HepG2 (cell line): ENCODE results near the gene TMEM150C. TPM values are rescaled to one million over a fixed set of nuclear protein-coding genes. Genes with fewer than 3 reads are reported as not detected.

Experiments used
- FIP1L1 ChIP-seq: fragments of 200-400 bp; formaldehyde crosslinking; IDR thresholded peaks from 2 replicates; pipeline ENCODE4 v1.6.1; 2018; ENCODE audit warnings: low read depth, mild to moderate bottlenecking, low read length, moderate library complexity, borderline replicate concordance; ENCODE audit not compliant: insufficient read depth
- FOXO1 ChIP-seq: sonication (generic); formaldehyde crosslinking; IDR thresholded peaks from 2 replicates; pipeline ENCODE4 v1.4.0; 2020; ENCODE audit warnings: missing genetic modification reagents
- FOXP1 ChIP-seq, 2 experiments: fragments of 450-650 bp in 1 of 2; IDR thresholded peaks; 2 replicates each; pipeline ENCODE4 v1.6.1; 2017 to 2018; ENCODE audit warnings: antibody characterized with exemption in 1 of 2
- GATAD1 ChIP-seq: IDR thresholded peaks from 2 replicates; pipeline ENCODE4 v1.6.1; 2016; ENCODE audit warnings: missing genetic modification reagents, missing compliant biosample characterization
- GPN1 ChIP-seq: sonication (generic); formaldehyde crosslinking; IDR thresholded peaks from 2 replicates; pipeline ENCODE4 v1.5.1; 2020; ENCODE audit warnings: missing genetic modification reagents, borderline replicate concordance
- HCFC1 ChIP-seq: fragments of 150-350 bp; IDR thresholded peaks from 2 replicates; pipeline ENCODE4 v1.6.1; 2014; ENCODE audit warnings: low read depth, low read length
- NR2F1 ChIP-seq, 2 experiments: fragments of 450-650 bp in 1 of 2; formaldehyde crosslinking in 1 of 2; IDR thresholded peaks; 2 replicates each; pipeline versions ENCODE4 v1.5.0 to v1.6.1; 2016 to 2020; ENCODE audit warnings: mild to moderate bottlenecking in 1 of 2, missing compliant biosample characterization in 1 of 2, missing genetic modification reagents in 1 of 2, moderate library complexity in 1 of 2
- PLRG1 ChIP-seq: fragments of 450-650 bp; conservative IDR thresholded peaks from 2 replicates; pipeline ENCODE4 v1.6.1; 2016
- RCOR2 ChIP-seq: IDR thresholded peaks from 2 replicates; pipeline ENCODE4 v1.6.1; 2016; ENCODE audit warnings: missing biosample characterization, missing genetic modification reagents
- SATB2 ChIP-seq: sonication (generic); formaldehyde crosslinking; IDR thresholded peaks from 2 replicates; pipeline ENCODE4 v1.5.0; 2020; ENCODE audit warnings: missing genetic modification reagents
- SP5 ChIP-seq: IDR thresholded peaks from 2 replicates; pipeline ENCODE4 v1.6.1; 2016; ENCODE audit warnings: low read depth, borderline replicate concordance
- ZNF224 ChIP-seq: sonication (generic); formaldehyde crosslinking; IDR thresholded peaks from 2 replicates; pipeline ENCODE4 v1.5.0; 2020; ENCODE audit warnings: mild to moderate bottlenecking, missing genetic modification reagents
- ZNF24 ChIP-seq: fragments of 450-650 bp; IDR thresholded peaks from 2 replicates; pipeline ENCODE4 v1.6.1; 2017; ENCODE audit warnings: antibody characterized with exemption, mild to moderate bottlenecking
- ZNF251 ChIP-seq: sonication (generic); formaldehyde crosslinking; IDR thresholded peaks from 2 replicates; pipeline ENCODE4 v1.9.0; 2021; ENCODE audit warnings: mild to moderate bottlenecking, missing genetic modification reagents
- ZNF614 ChIP-seq: IDR thresholded peaks from 2 replicates; pipeline ENCODE4 v1.6.1; 2018; ENCODE audit warnings: missing biosample characterization, missing genetic modification reagents, inconsistent platforms, borderline replicate concordance
- ZNF713 ChIP-seq: sonication (generic); formaldehyde crosslinking; IDR thresholded peaks from 2 replicates; pipeline ENCODE4 v1.4.0; 2020; ENCODE audit warnings: mild to moderate bottlenecking, missing genetic modification reagents
- ZNF790 ChIP-seq: sonication (generic); formaldehyde crosslinking; IDR thresholded peaks from 2 replicates; pipeline ENCODE4 v1.8.0; 2022; ENCODE audit warnings: missing genetic modification reagents, mild to moderate bottlenecking, borderline replicate concordance
- ZNF839 ChIP-seq: sonication (generic); formaldehyde crosslinking; IDR thresholded peaks from 2 replicates; pipeline ENCODE4 v1.4.0; 2020; ENCODE audit warnings: missing genetic modification reagents, mild to moderate bottlenecking, borderline replicate concordance
- polyA plus RNA-seq, 8 experiments: library from polyadenylated mRNA; depleted of rRNA in 3 of 8; stranded (reverse) in 7 of 8; unstranded in 1 of 8; fragments of >200 nt; fragmentation: Illumina TruSeq in 4 of 8; extraction: Trizol in 4 of 8; gene quantifications; 2 replicates each; pipeline versions ENCODE4 v1.2.1 to v1.2.3, GENCODE V29; 2011 to 2016; ENCODE audit warnings: low read depth in 4 of 8, missing spikeins in 1 of 8, mixed read lengths in 1 of 8; ENCODE audit not compliant: insufficient read depth in 1 of 8
- total RNA-seq, 5 experiments: library from RNA; depleted of rRNA; stranded (reverse); fragments of >200 nt; fragmentation: Illumina TruSeq; extraction: Trizol; gene quantifications; 2 replicates each; pipeline ENCODE4 v1.2.3, GENCODE V29; 2016; ENCODE audit warnings: low read depth in 1 of 5
- TF ChIP-seq, protein P1 (sequence below): sonication (generic); formaldehyde crosslinking; IDR thresholded peaks from 2 replicates; pipeline ENCODE4 v1.4.0; 2020; ENCODE audit warnings: missing genetic modification reagents
- TF ChIP-seq, protein P2 (sequence below): sonication (generic); formaldehyde crosslinking; conservative IDR thresholded peaks from 2 replicates; pipeline ENCODE4 v1.8.1; 2023; ENCODE audit warnings: missing genetic modification reagents
- TF ChIP-seq, protein P3 (sequence below): sonication (generic); formaldehyde crosslinking; IDR thresholded peaks from 2 replicates; pipeline ENCODE4 v1.5.0; 2020; ENCODE audit warnings: mild to moderate bottlenecking, missing genetic modification reagents
- TF ChIP-seq, protein P4 (sequence below): sonication (generic); formaldehyde crosslinking; IDR thresholded peaks from 2 replicates; pipeline ENCODE4 v1.4.0; 2020; ENCODE audit warnings: missing genetic modification reagents, borderline replicate concordance

Gene TMEM150C
- total and polyA plus RNA-seq, 2 of the 13 experiments (the other 11 are each of a cell fraction or from before 2014, with no cell fraction given): 0.33 to 0.42 TPM

DNA sequence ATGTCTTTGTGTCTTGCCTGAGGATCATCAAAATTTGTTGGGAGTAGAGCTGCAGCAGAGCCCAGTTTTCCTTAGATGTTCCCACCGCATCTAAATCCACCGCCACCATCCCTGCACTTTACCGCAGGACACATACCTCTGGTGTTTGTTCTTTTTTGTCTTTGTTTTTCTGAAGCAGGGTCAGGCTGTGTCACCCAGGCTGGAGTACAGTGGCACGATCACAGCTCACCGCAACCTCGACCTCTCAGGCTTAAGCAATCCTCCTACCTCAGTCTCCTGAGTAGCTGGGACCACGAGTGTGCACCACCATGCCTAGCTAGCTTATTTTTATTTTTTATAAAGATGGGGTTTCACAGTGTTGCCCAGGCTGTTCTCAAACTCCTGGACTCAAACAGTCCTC, 126.8 kb downstream of the TMEM150C start (continued):
- TF ChIP-seq, protein P1, sequence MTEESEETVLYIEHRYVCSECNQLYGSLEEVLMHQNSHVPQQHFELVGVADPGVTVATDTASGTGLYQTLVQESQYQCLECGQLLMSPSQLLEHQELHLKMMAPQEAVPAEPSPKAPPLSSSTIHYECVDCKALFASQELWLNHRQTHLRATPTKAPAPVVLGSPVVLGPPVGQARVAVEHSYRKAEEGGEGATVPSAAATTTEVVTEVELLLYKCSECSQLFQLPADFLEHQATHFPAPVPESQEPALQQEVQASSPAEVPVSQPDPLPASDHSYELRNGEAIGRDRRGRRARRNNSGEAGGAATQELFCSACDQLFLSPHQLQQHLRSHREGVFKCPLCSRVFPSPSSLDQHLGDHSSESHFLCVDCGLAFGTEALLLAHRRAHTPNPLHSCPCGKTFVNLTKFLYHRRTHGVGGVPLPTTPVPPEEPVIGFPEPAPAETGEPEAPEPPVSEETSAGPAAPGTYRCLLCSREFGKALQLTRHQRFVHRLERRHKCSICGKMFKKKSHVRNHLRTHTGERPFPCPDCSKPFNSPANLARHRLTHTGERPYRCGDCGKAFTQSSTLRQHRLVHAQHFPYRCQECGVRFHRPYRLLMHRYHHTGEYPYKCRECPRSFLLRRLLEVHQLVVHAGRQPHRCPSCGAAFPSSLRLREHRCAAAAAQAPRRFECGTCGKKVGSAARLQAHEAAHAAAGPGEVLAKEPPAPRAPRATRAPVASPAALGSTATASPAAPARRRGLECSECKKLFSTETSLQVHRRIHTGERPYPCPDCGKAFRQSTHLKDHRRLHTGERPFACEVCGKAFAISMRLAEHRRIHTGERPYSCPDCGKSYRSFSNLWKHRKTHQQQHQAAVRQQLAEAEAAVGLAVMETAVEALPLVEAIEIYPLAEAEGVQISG (CRISPR knock-in tag): peak; percentile 45
- TF ChIP-seq ZNF614 (CRISPR knock-in tag) (peak; percentile 61; the same call in 1 of the 2 replicates), ZNF251 (CRISPR knock-in tag) (no peak), SP5 (CRISPR knock-in tag) (no peak), ZNF839 (CRISPR knock-in tag) (no peak), ZNF713 (CRISPR knock-in tag) (no peak), SATB2 (no peak), PLRG1 (no peak), FOXO1 (peak; percentile 46; the same call in 1 of the 2 replicates), GPN1 (no peak), ZNF224 (no peak), FIP1L1 (no peak), ZNF790 (CRISPR knock-in tag) (no peak), NR2F1 (CRISPR knock-in tag; IDR thresholded peaks at IDR 0.05) (peak; percentile 71 to 77; a peak in 3 of 4 replicates), RCOR2 (CRISPR knock-in tag) (0 out of 2 replicates have a peak, but pooled peaks have one; percentile 24), ZNF24 (no peak), FOXP1 (IDR thresholded peaks at IDR 0.05) (no peak), FOXP1 (CRISPR knock-in tag; IDR thresholded peaks at IDR 0.05) (0 out of 2 replicates have a peak, but pooled peaks have one; percentile 35), GATAD1 (CRISPR knock-in tag) (no peak), HCFC1 (no peak)
- TF ChIP-seq, protein P2, sequence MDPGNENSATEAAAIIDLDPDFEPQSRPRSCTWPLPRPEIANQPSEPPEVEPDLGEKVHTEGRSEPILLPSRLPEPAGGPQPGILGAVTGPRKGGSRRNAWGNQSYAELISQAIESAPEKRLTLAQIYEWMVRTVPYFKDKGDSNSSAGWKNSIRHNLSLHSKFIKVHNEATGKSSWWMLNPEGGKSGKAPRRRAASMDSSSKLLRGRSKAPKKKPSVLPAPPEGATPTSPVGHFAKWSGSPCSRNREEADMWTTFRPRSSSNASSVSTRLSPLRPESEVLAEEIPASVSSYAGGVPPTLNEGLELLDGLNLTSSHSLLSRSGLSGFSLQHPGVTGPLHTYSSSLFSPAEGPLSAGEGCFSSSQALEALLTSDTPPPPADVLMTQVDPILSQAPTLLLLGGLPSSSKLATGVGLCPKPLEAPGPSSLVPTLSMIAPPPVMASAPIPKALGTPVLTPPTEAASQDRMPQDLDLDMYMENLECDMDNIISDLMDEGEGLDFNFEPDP (CRISPR knock-in tag): no peak
- TF ChIP-seq, protein P3, sequence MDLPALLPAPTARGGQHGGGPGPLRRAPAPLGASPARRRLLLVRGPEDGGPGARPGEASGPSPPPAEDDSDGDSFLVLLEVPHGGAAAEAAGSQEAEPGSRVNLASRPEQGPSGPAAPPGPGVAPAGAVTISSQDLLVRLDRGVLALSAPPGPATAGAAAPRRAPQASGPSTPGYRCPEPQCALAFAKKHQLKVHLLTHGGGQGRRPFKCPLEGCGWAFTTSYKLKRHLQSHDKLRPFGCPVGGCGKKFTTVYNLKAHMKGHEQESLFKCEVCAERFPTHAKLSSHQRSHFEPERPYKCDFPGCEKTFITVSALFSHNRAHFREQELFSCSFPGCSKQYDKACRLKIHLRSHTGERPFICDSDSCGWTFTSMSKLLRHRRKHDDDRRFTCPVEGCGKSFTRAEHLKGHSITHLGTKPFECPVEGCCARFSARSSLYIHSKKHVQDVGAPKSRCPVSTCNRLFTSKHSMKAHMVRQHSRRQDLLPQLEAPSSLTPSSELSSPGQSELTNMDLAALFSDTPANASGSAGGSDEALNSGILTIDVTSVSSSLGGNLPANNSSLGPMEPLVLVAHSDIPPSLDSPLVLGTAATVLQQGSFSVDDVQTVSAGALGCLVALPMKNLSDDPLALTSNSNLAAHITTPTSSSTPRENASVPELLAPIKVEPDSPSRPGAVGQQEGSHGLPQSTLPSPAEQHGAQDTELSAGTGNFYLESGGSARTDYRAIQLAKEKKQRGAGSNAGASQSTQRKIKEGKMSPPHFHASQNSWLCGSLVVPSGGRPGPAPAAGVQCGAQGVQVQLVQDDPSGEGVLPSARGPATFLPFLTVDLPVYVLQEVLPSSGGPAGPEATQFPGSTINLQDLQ: no peak
- TF ChIP-seq, protein P4, sequence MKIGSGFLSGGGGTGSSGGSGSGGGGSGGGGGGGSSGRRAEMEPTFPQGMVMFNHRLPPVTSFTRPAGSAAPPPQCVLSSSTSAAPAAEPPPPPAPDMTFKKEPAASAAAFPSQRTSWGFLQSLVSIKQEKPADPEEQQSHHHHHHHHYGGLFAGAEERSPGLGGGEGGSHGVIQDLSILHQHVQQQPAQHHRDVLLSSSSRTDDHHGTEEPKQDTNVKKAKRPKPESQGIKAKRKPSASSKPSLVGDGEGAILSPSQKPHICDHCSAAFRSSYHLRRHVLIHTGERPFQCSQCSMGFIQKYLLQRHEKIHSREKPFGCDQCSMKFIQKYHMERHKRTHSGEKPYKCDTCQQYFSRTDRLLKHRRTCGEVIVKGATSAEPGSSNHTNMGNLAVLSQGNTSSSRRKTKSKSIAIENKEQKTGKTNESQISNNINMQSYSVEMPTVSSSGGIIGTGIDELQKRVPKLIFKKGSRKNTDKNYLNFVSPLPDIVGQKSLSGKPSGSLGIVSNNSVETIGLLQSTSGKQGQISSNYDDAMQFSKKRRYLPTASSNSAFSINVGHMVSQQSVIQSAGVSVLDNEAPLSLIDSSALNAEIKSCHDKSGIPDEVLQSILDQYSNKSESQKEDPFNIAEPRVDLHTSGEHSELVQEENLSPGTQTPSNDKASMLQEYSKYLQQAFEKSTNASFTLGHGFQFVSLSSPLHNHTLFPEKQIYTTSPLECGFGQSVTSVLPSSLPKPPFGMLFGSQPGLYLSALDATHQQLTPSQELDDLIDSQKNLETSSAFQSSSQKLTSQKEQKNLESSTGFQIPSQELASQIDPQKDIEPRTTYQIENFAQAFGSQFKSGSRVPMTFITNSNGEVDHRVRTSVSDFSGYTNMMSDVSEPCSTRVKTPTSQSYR: no peak
